Activated T-cell treated with anti-CD3 and anti-CD28 coated beads, Interleukin-2, amount 50 U/mL, for 1 hour (primary cell): Measurements from ENCODE around the gene DGKQ.

Experiments used
- DNase-seq: peaks from one replicate; pipeline ENCODE4 v3.0.0-alpha.2; 2020

Gene DGKQ

DNA sequence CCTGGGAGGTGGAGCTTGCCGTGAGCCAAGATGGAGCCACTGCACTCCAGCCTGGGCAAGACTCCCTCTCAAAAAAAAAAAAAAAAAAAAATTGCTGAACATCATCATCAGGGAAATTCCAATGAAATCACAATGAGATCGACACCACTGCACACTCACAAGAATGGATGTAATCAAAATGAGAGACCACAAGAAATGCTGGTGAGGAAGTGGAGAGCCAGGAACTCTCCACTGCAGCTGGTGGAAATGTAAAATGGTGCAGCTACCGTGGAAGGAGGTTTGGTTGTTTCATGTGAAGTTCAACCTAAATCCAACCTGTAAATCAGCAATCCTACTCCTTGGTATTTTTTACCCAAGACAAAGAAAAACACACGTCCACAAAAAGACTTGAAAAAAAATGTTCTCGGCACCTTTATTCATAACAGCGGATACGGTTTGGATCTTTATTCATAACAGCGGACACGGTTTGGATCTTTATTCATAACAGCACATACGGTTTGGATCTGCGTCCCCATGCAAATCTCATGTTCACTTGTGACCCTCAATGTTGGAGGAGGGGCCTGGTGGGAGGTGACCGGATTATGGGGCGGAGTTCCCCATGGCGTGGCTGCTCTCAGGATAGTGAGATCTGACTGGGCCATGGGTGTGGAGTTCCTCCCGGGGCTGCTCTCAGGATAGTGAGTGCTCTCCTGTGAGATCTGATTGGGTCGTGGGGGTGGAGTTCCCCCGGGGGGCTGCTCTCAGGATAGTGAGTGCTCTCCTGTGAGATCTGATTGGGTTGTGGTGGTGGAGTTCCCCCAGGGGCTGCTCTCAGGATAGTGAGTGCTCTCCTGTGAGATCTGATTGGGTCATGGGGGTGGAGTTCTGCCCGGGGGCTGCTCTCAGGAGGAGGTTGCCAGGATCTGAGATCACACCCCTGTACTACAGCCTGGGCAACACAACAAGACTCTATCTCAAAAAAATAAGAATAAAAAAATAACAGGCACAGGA lies 49.0 kb downstream of the DGKQ start:
- no peak for DNase-seq

DNA sequence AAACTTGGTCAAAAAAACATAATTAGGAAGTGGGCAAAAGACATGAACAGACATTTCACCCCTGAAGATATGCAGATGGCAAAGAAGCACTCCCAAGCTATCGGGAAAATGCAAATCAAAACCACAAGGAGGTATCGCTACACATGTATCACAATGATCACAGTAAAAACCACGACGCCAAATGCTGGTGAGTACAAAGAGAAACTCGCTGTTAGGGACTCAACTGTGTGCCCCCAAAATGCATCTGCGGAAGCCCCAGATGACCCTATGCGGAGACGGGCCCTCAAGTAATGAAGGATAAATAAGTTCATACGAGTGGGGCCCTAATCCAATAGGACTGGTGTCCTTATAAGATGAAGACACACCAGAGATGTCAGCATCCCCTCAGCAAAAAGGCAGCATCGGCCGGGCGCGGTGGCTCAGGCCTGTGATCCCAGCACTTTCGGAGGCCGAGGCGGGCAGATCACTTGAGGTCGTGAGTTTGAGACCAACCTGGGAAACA lies 51.5 kb downstream of the DGKQ start:
- no peak for DNase-seq

DNA sequence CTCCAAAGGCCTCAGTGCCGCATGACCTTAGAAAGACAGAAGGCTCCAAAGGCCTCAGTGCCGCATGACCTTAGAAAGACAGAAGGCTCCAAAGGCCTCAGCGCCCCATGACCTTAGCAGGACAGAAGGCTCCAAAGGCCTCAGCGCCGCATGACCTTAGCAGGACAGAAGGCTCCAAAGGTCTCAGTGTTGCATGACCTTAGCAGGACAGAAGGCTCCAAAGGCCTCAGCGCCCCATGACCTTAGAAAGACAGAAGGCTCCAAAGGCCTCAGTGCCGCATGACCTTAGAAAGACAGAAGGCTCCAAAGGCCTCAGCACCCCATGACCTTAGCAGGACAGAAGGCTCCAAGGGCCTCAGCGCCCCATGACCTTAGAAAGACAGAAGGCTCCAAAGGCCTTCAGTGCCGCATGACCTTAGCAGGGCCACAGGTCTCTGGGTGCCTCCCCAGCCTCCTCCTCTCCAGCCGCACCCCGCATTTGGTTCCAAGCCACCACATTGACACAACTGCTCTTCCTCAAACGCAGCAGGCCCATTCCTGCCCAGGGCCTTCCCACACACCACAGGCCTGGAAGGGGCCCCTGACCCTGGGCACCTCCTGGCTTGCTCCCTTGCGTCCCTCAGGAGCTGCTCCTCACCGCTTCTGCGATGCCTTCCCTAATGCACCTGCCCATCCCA lies 54.2 kb downstream of the DGKQ start:
- DNase-seq = peak; percentile 13

DNA sequence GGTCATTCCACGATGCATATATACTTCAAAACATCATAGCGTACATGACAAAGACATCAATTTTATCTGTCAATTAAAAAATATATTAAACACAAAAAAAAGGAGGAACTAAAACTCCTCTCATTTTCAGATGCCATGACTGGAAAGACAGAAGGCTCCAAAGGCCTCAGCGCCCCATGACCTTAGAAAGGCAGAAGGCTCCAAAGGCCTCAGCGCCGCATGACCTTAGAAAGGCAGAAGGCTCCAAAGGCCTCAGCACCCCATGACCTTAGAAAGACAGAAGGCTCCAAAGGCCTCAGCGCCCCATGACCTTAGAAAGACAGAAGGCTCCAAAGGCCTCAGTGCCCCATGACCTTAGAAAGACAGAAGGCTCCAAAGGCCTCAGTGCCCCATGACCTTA lies 54.8 kb downstream of the DGKQ start:
- peak; percentile 6 for DNase-seq

DNA sequence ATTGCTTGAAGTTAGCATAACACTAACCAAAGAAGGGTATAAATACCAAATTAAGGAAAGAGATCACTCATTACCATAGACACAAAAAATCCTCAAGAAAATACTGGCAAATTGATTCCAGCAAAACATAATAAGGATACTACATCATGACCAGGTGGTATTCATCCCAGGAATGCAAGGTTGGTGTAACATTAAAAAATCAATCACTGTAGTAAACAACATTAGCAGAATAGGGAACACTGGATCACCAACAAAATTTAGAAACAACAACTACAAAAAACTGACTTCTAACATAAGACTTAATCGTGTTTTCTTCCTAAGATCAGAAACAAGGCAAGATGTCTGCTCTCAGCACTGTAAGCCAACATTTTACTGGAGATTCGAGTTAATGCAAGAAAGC lies 55.4 kb downstream of the DGKQ start:
- no peak for DNase-seq

DNA sequence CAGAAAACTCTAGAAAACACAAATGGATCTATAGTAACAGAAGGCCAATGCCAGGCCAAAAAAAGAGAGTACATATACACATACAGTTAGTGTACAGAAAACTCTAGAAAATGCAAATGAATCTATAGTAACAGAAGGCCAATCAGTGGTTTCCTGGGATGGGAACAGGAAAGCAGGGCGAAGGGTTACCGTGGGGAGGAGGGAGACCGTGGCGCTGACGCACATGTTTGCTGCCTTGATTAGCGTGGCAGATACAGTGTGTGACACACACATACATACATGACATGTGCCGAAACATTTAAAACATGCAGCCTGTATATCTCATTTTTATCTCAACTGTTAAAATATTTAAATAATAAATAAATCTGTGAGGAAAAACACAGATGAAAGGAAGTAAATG lies 55.9 kb downstream of the DGKQ start:
- peak; percentile 4 for DNase-seq

DNA sequence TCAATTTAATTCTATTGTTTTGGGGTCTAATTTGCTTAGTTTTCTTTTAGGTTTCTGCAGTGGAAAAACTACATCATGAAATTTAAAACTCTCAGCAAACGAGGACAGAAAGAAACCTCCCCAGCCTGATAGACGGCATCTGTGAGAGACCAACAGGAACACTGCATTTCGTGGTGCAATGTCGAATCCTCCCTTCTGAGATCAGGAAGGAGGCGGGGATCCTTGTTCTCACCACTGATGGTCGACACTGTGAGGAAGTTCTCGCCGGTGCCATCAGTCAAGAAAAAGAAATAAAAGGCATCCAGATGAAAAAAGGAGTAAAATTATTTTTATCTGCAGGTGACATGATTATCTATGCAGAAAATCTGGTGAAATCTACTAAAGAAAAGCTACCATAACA lies 57.8 kb downstream of the DGKQ start:
- DNase-seq = peak; percentile 13

DNA sequence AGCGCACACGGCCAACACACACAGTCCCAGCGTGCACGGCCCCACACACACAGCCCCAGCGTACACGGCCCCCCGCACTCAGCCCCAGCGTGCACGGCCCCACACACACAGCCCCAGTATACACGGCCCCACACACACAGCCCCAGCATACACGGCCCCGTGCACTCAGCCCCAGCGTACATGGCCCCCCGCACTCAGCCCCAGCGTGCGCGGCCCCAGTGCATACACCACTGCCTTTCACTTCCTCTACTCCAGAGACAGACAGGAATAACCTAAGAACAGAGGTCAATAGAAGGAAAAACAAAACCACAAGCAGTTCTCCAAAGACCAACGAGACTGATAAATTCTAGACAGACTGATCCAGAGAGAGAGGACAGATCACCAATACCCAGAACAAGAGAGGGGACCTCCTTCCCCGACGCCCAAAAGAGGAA lies 58.3 kb downstream of the DGKQ start:
- DNase-seq = no peak

DNA sequence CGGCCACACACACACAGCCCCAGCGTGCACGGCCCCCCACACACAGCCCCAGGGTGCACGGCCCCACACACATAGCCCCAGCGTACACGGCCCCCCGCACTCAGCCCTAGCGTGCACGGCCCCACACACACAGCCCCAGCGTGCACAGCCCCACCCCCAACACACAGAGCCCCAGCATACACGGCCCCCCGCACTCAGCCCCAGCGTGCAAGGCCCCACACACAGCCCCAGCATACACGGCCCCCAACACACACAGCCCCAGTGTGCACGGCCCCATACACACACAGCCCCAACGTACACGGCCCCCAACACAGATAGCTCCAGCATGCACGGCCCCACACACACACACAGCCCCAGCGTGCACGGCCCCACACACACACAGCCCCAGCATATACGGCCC lies 58.8 kb downstream of the DGKQ start:
- DNase-seq = no peak

DNA sequence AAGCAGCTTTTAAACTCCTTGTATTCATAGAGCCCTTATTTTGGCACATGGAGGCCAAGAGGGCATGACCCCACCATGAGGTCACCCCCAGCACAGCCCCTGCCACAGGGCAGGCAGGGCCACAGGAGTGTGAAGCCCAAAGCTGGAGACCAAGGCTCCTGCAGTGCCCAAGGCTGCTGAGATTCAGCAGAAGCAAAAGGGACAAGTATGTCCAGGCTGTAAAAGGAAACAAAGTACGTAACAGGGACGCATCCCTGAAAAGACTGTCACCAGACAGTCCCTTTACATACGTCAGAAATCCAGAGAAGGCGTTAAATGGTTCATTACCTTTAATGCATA lies 60.1 kb downstream of the DGKQ start:
- DNase-seq = no peak

DNA sequence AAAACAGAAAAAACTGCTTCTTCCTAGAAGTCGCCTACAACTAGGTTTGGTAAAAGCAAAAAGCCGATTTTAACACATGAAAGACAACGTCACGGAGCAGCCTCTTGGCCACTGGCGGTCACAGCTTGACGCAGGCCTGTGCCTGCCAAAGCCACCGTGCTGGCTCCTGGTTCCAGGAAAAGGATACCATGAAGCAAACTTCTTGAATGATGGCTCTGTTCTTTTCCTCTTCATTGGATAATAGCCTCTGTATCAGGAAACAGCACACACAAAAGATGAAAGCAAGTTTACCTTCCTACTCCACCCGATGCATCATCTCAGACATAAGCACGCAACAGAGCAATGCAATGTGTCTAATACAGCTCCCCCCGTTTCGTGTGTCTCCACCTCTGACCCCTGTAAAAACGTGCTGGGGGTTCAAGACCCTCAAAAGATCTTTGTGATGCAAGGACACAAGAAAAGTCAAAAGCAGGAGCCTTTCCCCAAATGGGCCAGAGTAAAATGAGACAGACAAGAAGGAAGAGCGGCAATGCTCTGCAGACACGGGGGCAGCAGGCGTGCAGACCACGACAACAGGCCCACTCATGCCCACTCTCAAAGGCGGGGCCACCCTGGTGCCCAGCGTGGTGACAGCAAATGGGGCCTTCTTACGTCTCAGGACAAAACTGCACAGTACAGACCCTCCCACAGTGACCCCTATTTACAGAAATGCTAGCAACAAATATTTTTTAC lies 60.7 kb downstream of the DGKQ start:
- no peak for DNase-seq

DNA sequence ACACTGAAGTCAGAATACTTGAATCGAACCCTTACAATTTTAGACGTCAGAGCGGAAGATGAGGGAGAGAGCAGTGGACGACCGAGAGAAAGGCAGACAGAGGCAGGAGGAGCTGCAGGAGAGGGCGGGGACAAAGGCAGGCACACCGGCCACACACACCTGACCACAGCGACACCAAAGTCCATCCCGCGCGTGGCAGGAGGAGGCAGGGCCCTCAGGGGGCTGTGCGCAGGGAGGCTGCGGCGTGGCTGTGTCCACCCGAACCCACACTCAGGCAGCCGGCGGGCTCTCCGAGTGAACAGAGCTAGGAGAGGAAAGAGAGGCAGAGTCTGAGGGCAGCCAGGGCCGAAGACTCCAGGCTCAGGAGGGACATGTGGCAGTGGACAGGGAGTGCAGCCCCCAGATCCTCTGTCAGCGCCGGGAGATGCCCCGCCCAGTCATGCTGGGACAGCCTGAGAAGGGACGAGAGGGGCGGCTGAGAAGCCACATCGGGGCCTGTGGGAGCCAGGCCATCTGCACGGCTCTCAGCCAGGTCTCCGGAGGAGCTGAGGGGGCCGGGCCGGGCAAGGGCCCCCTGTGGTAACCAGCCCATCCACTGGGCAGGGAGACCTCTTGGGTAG lies 61.4 kb downstream of the DGKQ start:
- no peak for DNase-seq

DNA sequence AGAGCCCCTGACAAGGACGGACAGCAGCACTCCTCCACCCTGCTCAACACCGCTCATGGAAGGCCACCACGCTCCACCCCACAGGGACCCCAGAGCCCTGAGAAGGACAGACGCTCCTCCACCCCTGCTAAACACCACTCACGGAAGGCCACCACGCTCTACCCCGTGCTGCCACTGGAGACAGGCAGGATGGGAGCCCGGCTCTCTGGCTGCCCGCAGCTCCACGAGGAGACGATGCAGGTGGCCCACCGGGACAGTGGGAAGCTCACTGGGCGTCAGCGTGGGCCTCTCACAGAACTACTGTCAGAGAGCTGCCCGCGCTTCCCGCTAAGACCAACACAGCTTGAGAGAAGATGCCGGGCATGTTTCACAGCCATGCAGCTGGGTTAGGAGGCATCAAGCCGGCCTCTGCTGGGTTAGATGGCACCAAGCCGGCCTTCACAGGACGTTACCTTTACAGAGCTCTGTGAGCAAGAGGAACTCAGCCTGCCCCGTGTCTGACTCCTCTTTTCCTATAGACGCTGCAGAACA lies 62.1 kb downstream of the DGKQ start:
- no peak for DNase-seq

DNA sequence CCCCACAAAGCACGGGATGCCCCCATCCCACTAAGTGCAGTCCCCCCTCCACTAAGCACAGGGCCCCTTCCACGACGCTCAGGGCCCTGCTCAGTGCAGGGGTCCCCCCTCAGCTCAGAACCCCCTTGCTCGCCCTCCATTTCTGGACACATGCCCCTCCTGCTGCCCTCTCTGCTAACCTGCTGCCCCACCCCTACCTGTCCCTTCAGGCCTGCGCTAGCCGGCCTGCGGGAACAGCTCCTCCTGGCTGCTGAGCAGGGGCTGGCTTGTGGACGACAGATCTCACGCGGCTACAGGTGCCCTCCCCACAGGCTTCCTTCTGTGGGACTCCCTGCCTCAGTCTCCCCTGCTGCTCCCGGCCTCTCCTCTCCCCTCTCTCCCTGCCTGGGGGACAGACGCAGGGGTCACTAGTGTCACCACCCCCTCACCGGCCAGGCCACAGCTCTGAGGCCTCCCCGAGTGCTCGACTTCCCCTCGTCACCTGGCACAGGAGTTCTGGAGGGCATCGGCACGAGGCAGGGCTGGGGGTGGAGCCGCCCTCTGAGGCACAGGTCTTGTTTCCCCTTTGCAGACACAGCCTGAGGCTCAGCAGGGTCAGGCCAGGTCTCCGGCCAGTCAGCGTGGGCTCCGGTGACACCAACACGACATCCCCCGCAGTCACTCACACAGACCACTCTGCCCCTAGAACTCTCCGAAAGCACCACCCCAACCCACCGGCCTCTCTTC lies 62.8 kb downstream of the DGKQ start:
- DNase-seq = no peak

DNA sequence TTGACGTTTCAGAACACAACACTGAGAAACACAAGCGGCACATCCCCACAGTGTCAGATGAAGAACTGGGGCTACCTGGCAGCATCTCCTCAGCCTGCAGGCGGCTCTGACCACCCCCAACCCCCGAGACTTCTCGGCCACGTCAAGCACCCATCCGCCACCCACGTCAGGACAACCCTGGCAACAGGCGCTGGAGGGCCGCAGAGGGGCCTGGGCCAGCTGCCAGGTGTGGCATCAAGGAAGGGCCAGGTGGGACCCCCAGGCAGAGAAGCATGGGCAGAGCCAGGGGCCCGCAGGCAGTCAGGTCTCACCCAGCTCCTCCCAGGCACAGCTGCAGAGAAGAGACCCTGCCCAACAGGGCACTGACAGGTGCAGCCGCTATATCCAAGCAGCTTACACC lies 63.5 kb downstream of the DGKQ start:
- DNase-seq = no peak

DNA sequence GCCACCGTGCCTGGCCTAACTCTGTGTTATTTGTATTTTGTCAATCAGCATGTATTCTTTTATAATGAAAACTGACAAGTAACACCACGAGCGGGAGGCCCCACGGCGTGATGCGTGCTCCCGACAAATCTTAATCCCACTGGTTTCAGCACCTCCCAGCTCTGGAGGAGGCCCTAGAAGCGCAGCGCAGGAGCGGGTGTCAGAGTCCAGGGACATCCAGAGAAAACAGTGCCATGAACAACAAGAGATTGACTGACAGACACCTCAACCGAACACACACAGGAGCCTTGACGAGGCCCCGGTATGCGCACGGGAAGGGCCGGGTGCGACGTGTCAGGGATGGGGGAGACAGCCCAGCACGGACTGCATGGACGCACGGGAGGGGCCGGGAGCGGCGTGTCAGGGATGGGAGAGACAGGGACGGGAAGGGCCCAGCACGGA lies 64.2 kb downstream of the DGKQ start:
- DNase-seq = no peak
